ENCODE data around the gene CLMN. TPM values are rescaled to one million over a fixed set of nuclear protein-coding genes. Genes with fewer than 3 reads are reported as not detected.

Gene CLMN
- total and polyA plus RNA-seq, 2 of the 13 experiments (the other 11 are each of a cell fraction or from before 2014, with no cell fraction given): 15.1 to 16.7 TPM

DNA sequence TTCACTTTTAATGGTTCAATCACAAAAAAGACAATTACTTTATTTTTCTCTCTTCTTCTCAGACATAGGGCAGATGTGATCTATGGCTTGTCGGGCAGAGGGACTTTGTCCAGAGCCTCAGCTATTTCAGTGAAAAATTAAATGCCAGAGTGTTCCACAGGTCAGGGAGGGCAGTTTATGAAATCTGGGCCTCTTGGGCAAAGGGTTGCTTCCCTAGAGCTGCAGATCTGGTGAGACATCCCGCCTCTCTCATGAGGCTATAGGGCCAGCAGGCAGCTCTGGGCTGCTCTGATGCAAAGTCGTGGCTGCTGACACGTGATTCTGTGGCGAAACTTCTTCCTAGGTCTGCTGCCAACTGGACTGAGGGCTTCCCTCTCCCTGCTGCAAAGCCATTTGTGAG lies 6.0 kb downstream of the CLMN start (continued):
- TF ChIP-seq ZNF737 (CRISPR knock-in tag; IDR thresholded peaks at IDR 0.05; ENCODE audit: borderline replicate concordance) (no peak), ZNF644 (CRISPR knock-in tag; IDR thresholded peaks at IDR 0.05; ENCODE audit: low read depth) (no peak), ZNF30 (CRISPR knock-in tag; IDR thresholded peaks at IDR 0.05) (no peak), ETV6 (CRISPR knock-in tag; conservative IDR thresholded peaks at IDR 0.05) (no peak), LCORL (IDR thresholded peaks at IDR 0.05) (no peak), LCORL (CRISPR knock-in tag; IDR thresholded peaks at IDR 0.05) (0 out of 2 replicates have a peak, but pooled peaks have one; percentile 35), SP140L (CRISPR knock-in tag; IDR thresholded peaks at IDR 0.05; ENCODE audit: borderline replicate concordance) (no peak), ZNF546 (CRISPR knock-in tag; conservative IDR thresholded peaks at IDR 0.05) (no peak), RFXAP (CRISPR knock-in tag; IDR thresholded peaks at IDR 0.05; ENCODE audit: borderline replicate concordance) (no peak), ARNT (IDR thresholded peaks at IDR 0.05) (no peak), NR2F6 (IDR thresholded peaks at IDR 0.05) (peak; percentile 62), NR2F6 (CRISPR knock-in tag; IDR thresholded peaks at IDR 0.05) (peak; percentile 62; the same call in 1 of the 2 replicates), RXRA (CRISPR knock-in tag; IDR thresholded peaks at IDR 0.05) (0 out of 2 replicates have a peak, but pooled peaks have one; percentile 23), GATAD2A (CRISPR knock-in tag; IDR thresholded peaks at IDR 0.05) (peak; percentile 60)
- TF ChIP-seq, protein P1, sequence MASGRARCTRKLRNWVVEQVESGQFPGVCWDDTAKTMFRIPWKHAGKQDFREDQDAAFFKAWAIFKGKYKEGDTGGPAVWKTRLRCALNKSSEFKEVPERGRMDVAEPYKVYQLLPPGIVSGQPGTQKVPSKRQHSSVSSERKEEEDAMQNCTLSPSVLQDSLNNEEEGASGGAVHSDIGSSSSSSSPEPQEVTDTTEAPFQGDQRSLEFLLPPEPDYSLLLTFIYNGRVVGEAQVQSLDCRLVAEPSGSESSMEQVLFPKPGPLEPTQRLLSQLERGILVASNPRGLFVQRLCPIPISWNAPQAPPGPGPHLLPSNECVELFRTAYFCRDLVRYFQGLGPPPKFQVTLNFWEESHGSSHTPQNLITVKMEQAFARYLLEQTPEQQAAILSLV (CRISPR knock-in tag; IDR thresholded peaks at IDR 0.05; ENCODE audit: borderline replicate concordance): no peak
- TF ChIP-seq, protein P2, sequence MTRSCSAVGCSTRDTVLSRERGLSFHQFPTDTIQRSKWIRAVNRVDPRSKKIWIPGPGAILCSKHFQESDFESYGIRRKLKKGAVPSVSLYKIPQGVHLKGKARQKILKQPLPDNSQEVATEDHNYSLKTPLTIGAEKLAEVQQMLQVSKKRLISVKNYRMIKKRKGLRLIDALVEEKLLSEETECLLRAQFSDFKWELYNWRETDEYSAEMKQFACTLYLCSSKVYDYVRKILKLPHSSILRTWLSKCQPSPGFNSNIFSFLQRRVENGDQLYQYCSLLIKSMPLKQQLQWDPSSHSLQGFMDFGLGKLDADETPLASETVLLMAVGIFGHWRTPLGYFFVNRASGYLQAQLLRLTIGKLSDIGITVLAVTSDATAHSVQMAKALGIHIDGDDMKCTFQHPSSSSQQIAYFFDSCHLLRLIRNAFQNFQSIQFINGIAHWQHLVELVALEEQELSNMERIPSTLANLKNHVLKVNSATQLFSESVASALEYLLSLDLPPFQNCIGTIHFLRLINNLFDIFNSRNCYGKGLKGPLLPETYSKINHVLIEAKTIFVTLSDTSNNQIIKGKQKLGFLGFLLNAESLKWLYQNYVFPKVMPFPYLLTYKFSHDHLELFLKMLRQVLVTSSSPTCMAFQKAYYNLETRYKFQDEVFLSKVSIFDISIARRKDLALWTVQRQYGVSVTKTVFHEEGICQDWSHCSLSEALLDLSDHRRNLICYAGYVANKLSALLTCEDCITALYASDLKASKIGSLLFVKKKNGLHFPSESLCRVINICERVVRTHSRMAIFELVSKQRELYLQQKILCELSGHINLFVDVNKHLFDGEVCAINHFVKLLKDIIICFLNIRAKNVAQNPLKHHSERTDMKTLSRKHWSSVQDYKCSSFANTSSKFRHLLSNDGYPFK (CRISPR knock-in tag; IDR thresholded peaks at IDR 0.05; ENCODE audit: borderline replicate concordance): no peak
- TF ChIP-seq, protein P3, sequence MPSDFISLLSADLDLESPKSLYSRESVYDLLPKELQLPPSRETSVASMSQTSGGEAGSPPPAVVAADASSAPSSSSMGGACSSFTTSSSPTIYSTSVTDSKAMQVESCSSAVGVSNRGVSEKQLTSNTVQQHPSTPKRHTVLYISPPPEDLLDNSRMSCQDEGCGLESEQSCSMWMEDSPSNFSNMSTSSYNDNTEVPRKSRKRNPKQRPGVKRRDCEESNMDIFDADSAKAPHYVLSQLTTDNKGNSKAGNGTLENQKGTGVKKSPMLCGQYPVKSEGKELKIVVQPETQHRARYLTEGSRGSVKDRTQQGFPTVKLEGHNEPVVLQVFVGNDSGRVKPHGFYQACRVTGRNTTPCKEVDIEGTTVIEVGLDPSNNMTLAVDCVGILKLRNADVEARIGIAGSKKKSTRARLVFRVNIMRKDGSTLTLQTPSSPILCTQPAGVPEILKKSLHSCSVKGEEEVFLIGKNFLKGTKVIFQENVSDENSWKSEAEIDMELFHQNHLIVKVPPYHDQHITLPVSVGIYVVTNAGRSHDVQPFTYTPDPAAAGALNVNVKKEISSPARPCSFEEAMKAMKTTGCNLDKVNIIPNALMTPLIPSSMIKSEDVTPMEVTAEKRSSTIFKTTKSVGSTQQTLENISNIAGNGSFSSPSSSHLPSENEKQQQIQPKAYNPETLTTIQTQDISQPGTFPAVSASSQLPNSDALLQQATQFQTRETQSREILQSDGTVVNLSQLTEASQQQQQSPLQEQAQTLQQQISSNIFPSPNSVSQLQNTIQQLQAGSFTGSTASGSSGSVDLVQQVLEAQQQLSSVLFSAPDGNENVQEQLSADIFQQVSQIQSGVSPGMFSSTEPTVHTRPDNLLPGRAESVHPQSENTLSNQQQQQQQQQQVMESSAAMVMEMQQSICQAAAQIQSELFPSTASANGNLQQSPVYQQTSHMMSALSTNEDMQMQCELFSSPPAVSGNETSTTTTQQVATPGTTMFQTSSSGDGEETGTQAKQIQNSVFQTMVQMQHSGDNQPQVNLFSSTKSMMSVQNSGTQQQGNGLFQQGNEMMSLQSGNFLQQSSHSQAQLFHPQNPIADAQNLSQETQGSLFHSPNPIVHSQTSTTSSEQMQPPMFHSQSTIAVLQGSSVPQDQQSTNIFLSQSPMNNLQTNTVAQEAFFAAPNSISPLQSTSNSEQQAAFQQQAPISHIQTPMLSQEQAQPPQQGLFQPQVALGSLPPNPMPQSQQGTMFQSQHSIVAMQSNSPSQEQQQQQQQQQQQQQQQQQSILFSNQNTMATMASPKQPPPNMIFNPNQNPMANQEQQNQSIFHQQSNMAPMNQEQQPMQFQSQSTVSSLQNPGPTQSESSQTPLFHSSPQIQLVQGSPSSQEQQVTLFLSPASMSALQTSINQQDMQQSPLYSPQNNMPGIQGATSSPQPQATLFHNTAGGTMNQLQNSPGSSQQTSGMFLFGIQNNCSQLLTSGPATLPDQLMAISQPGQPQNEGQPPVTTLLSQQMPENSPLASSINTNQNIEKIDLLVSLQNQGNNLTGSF (CRISPR knock-in tag; IDR thresholded peaks at IDR 0.05): no peak
- TF ChIP-seq, protein P4, sequence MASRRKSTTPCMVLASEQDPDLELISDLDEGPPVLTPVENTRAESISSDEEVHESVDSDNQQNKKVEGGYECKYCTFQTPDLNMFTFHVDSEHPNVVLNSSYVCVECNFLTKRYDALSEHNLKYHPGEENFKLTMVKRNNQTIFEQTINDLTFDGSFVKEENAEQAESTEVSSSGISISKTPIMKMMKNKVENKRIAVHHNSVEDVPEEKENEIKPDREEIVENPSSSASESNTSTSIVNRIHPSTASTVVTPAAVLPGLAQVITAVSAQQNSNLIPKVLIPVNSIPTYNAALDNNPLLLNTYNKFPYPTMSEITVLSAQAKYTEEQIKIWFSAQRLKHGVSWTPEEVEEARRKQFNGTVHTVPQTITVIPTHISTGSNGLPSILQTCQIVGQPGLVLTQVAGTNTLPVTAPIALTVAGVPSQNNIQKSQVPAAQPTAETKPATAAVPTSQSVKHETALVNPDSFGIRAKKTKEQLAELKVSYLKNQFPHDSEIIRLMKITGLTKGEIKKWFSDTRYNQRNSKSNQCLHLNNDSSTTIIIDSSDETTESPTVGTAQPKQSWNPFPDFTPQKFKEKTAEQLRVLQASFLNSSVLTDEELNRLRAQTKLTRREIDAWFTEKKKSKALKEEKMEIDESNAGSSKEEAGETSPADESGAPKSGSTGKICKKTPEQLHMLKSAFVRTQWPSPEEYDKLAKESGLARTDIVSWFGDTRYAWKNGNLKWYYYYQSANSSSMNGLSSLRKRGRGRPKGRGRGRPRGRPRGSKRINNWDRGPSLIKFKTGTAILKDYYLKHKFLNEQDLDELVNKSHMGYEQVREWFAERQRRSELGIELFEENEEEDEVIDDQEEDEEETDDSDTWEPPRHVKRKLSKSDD (CRISPR knock-in tag; IDR thresholded peaks at IDR 0.05; ENCODE audit: low read depth): 0 out of 2 replicates have a peak, but pooled peaks have one; percentile 26
- TF ChIP-seq, protein P5, sequence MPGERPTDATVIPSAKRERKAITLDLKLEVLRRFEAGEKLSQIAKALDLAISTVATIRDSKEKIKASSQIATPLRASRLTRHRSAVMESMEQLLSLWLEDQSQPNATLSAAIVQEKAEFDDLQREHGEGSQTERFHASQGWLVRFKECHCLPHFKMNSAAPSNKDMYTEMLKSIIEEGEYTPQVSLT (CRISPR knock-in tag; IDR thresholded peaks at IDR 0.05; ENCODE audit: borderline replicate concordance, low read depth): no peak

Data from HepG2 (cell line).